GM19397 (cell line): ENCODE measurements around the gene TRIM50.
"Not testable (repeated sequence)": the region's sequence is repeated elsewhere in the genome, so short reads cannot be mapped to it uniquely, and the experiment has no call there.

Experiments
- ATAC-seq: cut with Tn5 transposase; IDR thresholded peaks from one replicate; pipeline ENCODE4 v1.9.1; 2021; ENCODE audit warnings: mild to moderate bottlenecking, moderate library complexity; ENCODE audit not compliant: unreplicated experiment

TRIM50 gene

GRCh38 chr7:73316521-73316920, 11.4 kb downstream of the TRIM50 start:
- no peak for ATAC-seq

GRCh38 chr7:73314271-73314670, 13.6 kb downstream of the TRIM50 start:
- ATAC-seq = no peak

DNA sequence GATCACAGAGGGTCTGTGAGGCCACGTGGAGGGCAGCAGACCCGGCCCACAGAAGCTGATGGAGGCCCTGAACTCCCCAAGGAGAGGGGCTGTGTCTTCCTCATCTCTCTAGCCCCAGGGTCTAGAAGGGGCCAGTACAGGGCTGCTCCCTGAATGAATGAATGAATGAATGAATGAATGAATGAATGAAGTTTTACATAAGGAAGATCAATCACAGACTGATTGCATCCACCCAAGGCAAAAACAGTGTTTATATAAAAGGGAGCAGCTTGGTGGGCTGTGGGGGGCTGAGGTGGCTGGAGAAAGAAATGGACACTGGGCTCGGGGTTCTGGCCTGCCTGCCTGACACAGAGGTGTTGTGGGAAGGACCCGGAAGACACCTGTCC, 14.4 kb downstream of the TRIM50 start:
- no peak for ATAC-seq

DNA sequence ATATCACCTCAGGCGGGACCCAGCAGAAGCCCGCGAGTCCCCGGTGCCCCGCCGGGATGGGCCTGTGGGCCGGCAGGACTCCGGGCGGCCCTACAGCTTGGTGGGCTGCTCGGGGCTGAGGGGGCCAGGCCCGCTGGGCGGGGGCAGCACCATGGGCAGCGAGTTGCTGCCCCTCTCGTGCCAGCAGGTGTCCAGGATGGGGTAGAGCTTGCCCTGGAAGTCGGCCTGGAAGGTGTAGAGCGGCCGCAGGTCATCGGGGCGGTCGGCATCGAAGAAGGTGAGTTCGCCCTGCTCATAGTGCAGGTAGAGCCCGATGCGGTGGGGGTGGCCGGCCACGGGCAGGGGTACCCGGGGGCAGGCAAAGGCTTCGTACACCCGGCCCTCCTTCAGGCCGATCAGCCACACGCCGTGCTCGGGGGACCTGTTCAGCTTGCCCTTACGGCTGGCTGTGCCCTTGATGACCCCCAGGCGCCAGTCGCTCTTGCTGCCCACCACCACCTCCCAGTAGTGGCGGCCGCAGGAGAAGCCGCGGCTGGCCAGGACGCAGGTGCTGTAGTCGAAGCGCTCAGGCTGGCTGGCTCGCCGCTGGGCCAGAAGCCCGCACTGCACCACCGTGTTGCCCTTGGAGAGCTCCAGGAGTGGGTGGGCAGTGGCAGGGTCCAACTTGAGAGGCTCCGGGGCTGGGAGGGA, 14.9 kb downstream of the TRIM50 start:
- no peak for ATAC-seq

GRCh38 chr7:73311421-73311820, 16.5 kb downstream of the TRIM50 start:
- not testable (repeated sequence) for ATAC-seq

- peak; percentile 87 for ATAC-seq
These were observed 19.1 kb downstream of the TRIM50 start, which contains the start of gene NSUN5 for GRCh38 chr7:73308665-73309214. Gene NSUN5, minus strand, starts transcription at chr7:73308826. Its CDS starts 36 bp downstream, at chr7:73308790.

DNA sequence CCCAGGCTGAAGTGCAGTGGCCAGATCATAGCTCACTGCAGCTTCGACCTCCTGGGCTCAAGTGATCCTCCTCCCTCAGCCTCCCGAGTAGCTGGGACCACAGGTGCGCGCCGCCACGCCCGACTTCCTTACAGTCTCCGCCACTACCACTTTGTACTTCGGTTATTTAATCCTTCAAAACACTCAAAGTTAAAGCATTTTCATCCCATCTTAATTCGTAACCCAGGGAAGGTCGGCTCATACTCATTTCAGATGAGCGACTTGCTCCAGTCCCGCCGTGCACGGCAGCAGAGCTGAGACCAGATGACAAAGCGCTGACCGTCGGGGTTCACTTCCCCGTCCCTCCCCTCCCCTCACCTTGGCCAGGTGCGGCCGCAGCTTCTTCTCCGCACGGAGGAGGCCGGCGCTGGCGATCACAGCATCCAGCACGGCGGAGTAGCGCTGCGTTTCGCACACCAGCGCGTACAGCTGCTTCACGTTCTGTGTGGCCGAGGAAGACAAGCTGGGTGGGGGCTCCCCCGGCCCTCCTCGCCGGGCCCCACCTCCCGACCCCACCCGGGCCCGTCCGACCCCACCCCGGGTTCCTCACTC, 19.7 kb downstream of the TRIM50 start:
- ATAC-seq = peak; percentile 38

GRCh38 chr7:73307436-73307835, 20.4 kb downstream of the TRIM50 start:
- ATAC-seq = no peak

GRCh38 chr7:73304612-73305387, 23.1 kb downstream of the TRIM50 start:
- ATAC-seq = not testable (repeated sequence)

- no peak for ATAC-seq
These were observed 23.8 kb downstream of the TRIM50 start for GRCh38 chr7:73304071-73304470.

DNA sequence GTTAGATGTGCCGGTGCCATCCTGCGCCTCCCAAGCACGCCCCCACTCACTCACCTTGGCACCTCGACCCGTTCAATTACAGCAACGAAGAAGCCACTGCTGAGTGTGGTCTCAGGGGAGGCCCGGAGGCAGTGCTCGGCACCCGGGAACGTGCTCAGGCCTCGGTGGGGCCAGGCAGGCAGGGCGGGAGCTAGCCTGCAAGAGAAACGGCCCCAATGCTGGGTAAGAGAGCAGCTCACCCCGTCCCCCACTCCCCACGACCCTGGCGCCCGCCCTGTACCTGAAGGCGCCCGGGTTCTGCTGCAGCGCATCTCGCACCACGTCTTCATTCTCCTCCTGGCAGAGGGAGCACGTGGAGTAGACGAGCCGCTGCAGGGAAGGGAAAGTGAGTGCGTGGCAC, 24.3 kb downstream of the TRIM50 start:
- no peak for ATAC-seq

DNA sequence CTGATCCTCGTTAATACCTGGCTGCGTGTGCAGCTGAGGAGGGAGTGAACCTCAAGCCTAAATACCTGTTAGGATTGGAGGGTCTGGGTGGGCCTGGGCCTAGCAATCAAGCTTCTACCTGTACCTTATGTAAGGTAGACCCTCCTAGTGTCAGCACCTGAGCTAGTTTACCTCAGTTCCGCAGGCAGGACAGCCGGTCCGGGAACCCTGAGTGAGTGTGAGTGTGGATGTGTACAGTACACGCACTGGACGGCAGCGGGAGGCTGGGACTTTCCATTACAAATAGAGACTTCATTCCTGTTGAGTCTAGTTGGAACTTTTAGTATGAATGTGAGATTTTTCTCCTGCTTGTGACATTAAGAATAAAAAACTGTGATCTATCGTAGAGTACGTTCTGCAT, 25.0 kb downstream of the TRIM50 start:
- not testable (repeated sequence) for ATAC-seq

DNA sequence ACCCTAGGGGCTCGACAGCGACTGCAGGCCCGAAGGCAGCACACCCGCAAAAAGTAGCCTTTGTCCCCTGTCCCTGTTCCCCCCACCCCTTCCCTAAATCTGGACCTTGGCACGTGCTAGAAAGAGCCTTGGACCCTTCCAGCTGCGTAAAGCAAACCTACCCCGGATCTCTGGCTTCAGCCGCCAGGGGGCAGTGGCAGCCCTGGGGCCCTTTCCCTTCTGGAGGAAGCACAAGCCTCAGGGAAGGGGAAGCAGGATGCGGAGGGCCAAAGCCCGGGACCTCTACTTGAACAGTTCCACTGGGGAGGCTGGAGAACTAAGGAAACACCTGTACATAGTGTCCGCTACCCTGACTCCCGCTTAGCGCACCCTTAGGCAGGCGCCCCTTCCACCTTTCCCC, 26.8 kb downstream of the TRIM50 start:
- ATAC-seq = not testable (repeated sequence)

- ATAC-seq = not testable (repeated sequence)
These were observed 28.1 kb downstream of the TRIM50 start for GRCh38 chr7:73299812-73300211.

DNA sequence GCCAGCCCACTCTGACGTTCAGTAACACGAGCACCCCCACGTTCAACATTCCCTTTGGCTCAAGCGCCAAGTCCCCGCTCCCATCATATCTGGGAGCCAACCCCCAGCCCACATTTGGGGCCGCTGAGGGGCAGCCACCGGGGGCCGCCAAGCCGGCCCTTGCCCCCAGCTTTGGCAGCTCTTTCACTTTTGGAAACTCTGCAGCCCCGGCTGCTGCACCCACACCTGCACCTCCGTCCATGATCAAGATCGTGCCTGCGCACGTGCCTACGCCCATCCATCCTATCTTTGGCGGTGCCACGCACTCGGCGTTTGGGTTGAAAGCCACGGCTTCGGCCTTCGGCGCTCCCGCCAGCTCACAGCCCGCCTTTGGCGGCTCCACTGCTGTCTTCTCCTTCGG, 30.2 kb downstream of the TRIM50 start:
- ATAC-seq = not testable (repeated sequence)

- ATAC-seq = not testable (repeated sequence)
These were observed 30.6 kb downstream of the TRIM50 start for GRCh38 chr7:73297235-73297634.

GRCh38 chr7:73277210-73277609, 50.7 kb downstream of the TRIM50 start:
- ATAC-seq = not testable (repeated sequence)

DNA sequence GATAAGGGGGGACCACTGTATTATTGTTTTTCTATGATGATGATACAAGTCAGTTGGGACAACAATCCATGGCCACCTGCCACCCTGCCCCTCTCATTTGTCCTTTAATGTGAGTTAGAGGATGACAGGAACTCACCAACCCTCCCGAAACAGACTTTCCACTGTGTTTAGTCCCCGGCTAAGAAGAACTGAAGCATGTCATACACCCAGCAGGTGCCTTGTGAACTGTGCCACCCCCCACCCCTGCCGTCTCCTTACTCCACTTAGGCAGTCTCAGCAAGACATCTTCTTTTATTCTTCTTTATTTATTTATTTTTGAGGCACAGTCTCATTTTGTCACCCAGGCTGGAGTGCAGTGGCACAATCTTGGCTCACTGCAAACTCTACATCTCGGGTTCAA, 60.1 kb downstream of the TRIM50 start:
- not testable (repeated sequence) for ATAC-seq

DNA sequence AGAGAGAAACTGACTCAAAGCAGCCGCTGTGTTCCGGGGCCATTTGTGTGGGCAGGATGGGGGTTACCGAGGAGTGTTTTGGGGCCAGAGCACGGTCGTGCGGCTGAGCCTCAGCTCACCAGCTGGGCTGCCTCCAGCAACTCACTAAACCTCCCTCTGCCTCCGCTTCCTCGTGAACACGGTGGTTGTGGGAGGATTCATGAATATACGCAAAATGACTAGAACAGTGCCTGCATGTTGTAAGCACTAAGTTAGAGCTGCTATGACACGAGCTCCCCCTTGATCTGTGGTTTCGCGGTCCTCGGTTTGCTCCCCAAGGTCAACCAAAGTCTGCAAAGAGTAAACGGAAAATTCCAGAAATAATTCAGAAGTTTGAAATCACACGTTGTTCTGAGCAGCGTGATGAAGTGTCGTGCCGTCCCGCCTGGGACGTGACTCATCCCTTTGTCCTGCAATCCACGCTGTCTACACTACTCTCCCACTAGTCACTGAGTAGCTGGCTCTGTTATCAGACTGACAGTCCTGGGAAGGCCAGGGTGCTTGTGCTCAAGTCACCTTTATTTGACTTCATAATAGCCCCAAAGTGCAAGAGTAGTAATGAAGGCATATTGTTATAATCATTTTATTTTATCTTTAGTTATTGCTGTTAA, 61.0 kb downstream of the TRIM50 start:
- ATAC-seq = peak; percentile 68
